IPS DF 4.7 (cell line): ENCODE measurements around the gene KEL.
A peak's percentile ranks its signal among the peaks of the same experiment; 100 is the strongest.
"Not testable (repeated sequence)": the region's sequence is repeated elsewhere in the genome, so short reads cannot be mapped to it uniquely, and the experiment has no call there.

Experiments used
- DNase-seq: peaks from one replicate; pipeline ENCODE4 v3.0.0-alpha.2; 2013; ENCODE audit warnings: low spot score; ENCODE audit errors: extremely low read depth

Gene KEL, protein sequence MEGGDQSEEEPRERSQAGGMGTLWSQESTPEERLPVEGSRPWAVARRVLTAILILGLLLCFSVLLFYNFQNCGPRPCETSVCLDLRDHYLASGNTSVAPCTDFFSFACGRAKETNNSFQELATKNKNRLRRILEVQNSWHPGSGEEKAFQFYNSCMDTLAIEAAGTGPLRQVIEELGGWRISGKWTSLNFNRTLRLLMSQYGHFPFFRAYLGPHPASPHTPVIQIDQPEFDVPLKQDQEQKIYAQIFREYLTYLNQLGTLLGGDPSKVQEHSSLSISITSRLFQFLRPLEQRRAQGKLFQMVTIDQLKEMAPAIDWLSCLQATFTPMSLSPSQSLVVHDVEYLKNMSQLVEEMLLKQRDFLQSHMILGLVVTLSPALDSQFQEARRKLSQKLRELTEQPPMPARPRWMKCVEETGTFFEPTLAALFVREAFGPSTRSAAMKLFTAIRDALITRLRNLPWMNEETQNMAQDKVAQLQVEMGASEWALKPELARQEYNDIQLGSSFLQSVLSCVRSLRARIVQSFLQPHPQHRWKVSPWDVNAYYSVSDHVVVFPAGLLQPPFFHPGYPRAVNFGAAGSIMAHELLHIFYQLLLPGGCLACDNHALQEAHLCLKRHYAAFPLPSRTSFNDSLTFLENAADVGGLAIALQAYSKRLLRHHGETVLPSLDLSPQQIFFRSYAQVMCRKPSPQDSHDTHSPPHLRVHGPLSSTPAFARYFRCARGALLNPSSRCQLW

DNA sequence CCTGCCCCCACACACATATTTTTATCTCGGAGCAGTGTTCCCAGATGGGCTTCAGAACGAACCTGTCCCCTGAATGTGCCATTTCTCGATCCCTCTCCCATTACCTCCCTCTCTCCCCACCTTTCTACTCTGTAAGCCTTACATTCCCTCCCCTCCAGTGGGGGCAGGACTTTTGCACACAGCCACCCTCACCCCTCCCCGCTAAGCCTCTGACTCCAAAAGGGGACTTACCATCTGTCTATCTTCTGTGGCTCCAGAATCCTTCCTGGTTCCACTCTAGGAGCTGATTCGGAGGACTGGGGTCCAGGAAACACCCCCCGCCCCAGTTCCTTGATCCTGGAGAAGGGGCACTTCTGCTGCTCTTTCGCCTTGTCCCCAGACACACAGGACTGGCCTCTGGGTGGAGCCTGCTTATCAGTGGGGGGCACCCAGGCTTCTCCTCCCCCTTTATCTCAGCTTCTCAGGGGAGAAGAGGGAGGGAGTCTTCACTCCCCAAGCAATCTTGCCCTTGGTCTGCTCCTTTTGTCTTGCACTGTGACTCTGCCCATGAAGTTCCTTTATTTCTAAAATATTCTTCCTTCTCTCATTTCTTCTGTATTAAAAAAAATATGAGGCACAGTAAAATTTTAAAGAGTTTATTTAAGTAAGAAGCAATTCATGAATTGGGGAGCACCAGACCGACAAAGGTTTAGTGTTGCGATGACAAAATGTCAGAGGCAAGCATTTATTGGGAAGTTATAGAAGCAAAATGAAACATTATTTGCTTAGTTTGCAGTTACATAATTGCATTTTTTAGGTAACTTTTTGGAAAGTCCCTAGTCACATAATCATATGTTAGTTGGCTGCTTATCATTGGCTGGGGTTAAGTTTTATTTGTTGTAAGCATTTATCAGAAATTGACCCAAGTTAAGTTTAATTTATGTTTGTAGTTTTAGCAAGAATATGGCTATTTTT, at the start of gene KEL:
Gene KEL, minus strand, starts transcription at position 391 of the 954 bp plus-strand sequence. Its CDS starts 157 bp downstream, at position 234.
- no peak for DNase-seq

DNA sequence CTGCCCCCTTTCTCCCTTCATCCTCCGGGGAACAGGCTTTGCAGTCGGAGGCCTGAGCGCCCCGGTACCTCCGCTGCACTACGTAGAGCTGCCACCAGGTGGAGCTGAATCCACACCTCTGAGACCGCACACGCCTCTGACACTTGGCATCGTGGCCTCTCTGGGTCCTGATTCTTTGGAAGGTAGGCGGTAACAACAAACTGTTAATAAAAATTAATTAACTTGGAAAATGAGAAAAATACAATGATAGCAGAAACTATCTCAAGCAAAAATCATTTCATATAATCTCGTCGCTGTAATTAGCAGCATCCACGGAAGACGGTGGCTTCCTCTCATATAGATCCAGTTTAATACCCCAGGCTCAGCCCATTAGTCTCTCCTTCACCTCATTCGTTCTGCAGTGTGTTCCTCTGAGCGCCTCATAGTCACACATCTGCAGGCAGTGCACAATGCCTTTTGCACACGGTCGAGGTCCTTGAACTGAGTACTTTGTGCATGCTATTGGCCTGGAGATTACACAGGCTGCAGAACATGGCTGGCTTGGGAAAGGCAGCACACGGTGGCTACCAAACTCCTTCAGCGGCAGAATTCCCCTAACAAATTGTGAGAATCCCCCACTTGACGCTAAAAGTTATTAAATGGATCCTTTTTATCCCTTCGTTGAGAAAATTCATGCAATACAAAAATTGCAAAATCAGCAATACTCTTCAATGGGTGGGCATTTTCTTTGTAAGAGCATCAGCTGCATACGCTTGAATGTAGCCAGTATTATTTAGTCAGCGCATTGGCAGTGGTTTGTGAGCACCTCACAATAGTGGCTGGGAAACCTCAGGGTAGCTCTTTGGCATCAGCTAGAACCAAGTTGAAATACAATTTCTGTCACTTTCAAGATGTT, 46.1 kb upstream of the KEL start:
- DNase-seq = peak; percentile 62

DNA sequence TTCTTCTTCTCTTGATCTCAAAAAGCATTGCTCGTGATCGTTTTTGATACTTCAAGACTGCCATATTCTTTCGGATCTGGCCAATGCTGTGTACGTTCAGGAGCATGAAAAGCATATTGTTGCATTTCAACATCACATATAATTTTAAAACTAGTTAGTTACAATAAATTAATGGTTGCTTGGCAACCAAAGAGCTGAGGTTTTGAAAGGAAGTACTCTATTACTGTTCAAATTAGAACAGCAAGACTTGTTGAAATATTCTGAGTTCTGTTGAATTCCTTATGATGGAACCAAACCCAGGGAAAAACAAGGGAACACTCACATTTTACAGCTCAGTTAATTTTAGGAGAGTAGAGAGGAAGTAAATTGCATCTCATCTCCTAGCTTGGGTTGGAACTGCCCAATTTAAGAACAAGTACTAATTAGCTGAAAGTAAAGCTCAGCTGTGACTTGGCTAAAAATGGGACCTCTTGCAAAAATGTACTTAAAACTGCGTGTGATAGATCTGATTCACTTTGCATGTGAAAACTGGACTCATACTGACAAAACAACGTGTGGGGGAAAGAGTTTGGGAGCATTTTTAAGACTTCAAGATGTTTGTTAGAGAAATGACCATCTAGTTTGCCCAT, 43.6 kb upstream of the KEL start:
- DNase-seq = no peak

DNA sequence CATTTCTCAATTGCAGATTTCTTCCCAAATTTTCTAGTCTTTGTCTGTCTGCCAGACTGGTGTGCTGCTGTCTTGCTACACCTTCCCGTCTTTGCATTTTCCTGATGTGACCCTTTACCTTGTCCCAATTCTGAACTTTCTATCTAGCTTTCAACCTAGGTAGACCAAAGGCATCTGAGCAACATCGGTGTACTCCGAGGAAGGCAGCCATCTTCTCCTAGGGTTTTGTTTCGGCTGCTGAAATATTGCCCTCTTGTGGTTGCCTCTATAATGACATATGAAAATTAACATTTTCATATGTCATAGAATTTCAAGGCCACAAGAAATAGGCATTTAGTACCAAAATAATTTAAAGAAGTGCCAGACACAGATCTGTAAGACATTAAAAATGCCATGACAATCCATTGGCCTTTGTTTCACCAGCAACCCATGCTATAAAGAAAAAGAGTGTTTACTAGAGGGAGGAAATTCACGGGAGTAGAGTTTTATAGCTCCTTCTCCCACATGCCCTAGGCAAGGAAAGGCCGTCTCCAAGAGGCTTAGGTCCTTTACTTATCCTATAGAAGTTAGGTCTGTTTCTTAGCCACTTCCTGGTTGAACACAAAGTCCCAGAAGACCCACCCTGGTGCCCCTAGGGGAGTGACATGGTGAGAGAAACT, 41.4 kb upstream of the KEL start:
- DNase-seq = peak; percentile 16

DNA sequence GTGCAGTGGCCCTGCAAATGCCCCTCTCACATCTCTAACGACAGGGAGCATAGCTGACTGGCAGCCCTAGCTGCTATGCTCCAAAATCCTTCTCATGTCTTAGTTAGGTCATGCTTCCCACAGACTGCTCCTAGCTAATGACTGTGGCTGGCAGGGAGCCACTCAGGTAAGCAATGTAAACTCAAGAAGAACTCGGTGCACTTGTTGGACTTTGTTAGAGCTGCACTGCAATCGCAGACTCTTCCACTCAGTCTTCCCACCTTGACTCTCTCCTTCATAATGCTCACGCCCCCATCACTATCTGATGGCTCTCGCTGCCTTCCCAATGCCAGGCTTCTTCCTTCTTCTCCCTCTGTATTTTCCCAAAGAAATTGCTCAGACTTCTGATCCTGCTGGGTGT, 40.7 kb upstream of the KEL start:
- no peak for DNase-seq

DNA sequence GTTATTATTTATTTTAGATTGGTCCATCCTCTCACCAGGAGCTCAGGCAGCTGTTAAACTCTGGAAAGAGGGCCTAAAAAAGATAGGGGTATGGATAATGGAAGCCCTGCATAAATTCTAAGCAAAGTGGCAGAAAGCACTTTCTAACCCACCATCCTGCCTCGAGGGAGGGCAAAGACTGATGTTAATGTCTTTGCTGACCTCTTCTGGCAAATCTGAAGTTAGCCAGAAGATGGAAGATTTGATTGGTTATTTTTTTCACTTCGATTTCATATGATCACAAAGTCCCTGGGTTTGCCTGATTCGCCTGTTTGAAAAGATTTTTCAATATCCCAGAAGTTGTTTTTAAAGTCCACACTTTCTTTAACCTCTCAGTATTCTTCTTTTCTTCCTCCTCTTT, 39.9 kb upstream of the KEL start:
- no peak for DNase-seq

DNA sequence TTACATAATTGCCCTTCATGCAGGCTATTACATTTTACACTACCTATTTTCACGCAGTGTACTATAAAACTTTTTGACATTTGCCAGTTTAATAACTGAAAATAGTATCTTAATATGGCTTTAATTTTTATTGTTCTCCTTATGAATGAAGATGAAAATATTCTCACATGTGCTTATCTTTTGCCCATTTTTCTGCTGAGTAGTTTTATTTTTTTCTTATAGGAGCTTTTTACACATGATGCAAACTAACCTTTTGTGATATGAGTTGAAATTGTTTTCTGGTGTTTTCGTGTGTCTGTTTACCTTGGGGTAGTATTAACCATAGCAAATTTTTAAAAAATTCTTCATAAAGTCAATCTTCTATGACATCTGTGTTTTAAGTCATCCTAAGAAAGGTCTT, 38.5 kb upstream of the KEL start:
- DNase-seq = no peak

DNA sequence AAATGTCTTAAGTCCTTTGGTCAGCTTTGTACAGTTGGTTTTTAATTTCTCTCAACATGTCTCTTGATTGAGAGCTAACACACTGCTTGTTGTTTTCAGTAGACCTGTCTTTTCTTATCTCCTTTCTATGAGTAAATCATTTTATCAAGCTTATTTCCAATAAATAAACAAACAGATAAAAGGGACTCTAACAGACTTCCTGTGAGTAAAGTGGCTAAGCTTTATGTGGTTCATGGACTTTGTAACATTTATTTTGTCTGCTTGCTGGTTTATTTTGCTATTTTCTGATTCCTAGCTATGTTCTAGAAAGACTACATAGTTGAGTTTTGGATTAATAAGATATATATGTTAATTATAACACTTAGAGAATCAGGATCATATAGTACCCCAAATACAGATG, 37.6 kb upstream of the KEL start:
- no peak for DNase-seq

DNA sequence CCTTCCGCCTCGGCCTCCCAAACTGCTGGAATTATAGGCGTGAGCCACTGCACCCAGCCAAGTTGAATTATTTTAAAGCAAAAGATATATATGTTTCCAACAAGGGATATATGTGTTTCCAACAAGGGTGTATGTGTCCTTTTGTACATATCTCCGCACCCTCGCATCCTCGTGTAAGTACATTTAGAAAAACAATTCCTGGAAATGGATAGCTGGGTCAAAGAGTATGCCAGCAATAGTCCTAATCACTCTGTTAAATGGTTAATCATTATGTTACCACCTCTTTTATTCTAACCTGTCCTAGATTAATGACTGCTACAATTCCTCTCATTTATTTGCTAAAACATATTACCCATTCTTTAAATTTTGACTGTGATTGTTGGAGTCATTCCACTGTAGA, 36.8 kb upstream of the KEL start:
- no peak for DNase-seq

DNA sequence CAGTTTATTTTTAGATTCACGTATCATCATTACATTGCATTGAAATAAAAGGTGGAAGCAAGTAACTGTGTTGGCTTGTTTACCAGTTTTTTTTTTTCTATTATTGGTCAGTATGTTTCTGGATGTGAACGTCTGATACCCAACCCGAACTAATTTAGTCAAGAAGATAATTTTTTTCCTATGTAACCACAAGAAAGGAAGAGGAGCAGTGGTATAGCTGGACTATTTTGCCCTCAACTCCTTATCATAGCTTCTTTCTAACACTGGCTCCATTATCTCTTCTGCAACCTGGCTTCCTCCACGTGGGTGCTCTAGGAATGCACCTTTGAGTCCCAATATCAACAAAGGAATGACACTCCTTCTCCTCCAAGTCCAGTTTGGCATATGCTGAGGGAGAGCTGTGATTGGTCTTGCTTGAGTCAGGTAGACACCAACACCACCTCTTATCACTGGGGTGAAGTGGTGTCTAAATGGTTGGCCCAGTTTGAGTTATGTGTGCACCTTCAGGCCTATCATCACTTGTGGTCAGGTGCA, 35.4 kb upstream of the KEL start:
- no peak for DNase-seq

DNA sequence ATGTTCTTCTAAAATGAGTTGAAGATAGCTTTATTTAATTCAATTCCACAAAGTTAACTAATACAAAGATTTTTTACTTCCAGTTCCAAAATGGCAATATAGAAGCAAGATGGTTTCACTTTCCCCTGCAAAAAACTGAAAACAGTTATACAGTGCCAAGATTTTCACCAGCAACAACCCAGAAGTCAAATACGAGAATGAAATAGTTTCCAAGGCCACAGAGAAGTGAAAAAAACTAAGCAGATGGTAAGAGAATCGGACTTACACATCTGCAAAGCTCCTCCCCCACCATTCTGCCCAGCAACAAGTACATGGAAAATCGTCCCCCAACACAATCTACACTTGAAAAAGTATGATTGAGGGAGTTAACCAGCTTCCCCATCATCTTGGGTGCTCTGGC, 30.3 kb upstream of the KEL start:
- no peak for DNase-seq

DNA sequence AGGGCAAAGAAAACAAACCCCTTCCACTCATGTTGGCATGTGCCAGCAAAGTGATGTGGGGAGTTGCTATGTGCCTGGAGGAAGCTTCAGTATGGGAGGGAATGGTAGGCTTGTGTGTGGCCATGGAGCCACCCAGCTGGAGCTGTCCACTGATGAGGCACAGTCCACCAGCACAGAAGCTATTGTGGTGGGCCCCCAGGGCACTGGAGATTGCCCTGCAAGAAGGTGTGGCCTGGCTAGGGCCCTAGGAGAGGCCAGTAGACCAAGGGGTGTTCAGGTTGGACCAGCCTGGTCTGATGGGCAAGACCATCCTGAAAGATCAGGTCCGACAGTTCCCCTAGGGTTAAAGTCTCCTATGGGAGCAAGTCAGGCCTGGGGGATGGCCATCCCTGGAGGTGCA, 22.1 kb upstream of the KEL start:
- no peak for DNase-seq

DNA sequence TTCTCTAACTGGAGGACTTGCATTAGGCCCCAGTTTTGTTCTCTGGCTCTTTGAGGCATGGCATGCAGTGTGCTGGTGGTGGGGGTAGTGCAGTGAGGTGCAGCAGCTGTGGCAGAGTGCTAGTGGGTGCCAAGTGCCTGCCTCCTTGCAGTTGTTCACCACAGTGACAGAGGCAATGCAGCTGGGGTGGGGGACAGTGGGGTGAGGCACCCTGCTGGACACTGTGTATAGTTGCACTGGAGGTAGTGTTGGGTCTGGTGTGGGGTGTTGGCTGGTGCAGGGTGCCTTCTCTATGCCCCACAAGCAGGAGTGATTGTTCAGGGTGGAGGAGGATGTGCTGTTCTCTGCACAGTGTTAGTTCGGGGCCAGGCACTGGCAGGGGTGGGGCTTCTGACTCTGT, 21.7 kb upstream of the KEL start:
- DNase-seq = no peak

DNA sequence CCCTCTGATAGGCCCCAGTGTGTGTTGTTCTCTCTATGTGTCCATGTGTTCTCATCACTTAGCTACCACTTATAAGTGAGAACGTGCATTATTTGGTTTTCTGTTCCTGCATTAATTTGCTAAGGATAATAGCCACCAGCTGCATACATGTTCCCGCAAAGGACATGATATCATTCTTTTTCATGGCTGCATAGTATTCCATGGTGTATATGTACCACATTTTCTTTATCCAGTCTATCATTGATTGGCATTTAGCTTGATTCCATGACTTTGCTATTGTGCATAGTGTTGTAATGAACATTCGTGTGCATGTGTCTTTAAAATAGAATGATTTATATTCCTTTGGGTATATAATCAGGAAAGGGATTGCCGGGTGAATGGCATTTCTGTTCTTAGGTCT, 16.2 kb upstream of the KEL start:
- not testable (repeated sequence) for DNase-seq

DNA sequence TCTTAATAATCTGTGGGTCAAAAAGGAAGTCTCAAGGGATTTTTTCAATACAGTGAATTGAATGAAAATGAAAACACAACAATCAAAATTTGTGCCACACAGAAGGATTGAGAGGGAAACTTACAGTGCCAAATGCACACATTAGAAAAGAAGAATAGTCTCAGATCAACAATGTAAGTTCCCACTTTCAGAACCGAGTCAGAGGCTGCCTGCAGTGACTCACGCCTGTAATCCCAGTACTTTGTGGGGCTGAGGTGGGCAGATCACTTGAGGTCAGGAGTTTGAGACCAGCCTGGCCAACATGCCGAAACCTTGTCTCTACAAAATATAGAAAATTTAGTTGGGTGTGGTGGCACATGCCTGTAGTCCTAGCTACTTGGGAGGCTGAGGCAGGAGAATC, 12.5 kb upstream of the KEL start:
- no peak for DNase-seq

DNA sequence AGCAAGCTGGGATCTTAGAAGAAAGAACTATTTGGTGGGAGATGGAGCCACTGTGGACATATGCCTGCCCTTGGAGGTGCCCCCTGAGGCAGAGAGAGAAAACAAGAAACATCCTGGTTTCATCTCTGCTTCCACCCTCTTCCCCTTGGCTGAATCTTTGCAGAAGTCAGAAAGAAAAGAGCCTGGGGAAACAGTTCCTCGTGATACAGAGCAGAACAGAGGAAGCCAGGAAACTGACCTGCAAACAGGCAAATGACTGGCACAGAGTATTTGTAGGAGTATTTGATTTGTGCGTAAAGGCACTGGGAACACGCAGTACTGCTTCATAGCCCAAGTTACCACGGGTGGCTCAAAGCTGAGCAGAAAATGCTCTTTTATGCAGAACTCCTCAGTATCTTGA, 7.0 kb upstream of the KEL start:
- no peak for DNase-seq

DNA sequence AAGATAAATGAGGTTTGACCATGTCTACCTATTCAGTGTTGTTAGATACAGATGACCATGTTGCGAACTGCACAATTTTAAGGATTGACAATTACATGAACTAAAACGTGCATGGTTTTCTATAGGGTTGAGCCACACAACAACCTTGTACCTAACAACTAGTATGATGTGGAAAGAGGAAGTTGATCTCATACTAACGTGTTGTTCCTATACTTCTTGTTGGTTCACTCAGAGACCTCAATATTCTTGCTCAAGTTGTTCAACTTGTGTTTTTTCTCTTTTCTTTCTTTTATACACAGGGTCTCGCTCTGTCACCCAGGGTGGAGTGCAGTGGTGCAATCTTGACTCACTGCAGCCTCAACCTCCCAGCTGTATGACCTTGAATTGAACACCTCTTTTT, 6.1 kb upstream of the KEL start:
- no peak for DNase-seq

DNA sequence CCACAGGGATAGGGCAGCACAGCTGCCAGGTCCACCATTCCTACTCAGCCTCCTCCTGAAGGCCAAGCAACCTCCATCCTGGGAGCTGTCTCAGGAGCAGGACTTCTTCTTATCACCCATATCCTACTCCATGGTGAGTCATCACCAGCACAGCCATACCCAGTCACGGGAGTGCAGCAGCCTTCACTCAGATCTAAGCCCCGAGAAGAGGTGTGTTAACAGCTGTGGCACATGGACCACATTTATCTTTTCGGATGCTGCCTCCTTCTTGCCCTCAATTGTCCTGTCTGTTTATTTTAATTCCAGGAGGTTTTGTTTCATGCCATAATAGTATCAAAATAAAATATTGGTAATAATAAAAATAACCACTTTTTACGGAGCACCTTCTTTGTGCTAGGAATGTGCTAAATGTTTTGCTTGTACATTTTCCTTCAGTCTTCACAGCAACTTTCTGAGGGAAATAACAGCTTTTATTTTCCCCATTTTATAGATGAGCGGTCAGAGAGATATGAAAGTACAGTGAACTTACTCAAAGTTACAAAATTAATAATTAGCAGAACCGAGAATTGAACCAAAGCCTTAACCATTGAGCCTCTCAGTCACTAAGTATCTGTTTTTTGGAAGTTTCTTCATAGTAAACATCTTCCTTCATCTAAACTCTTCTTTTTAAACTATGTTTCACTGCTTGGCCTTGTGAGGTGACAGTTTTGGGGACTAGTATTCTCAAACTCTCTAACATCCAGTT, 2.5 kb upstream of the KEL start:
- no peak for DNase-seq

DNA sequence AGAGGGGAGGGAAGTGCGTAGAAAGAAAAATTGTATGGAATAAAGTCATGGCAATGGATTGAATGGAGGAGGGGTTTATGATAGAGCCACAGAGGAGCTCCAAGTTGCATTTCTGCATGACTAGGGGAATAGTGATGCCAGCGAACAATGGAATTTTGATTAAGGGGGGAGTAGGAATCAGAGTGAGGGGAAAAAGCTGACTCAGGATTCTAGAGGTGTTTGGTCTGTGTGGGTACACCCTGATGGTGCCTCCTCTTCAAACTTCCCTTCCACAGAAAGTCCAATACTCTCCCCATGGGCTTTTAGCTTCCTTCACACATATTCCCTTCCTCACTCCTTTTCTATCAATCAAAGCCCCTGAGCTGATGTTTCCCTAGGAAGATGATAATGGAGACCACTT, 1.8 kb upstream of the KEL start:
- DNase-seq = no peak
